Omental fat pad (tissue), 4 donors: Measurements from ENCODE around the gene ELL2. TPM values are rescaled to one million over a fixed set of nuclear protein-coding genes. Genes with fewer than 3 reads are reported as not detected.

Source experiments
- ATAC-seq: fragments of 150-250 bp; one replicate; pipeline ENCODE4 v1.9.1; 2016; ENCODE audit warnings: mild to moderate bottlenecking, moderate library complexity; ENCODE audit not compliant: low FRiP score
- DNase-seq: peaks from one replicate; pipeline ENCODE4 v3.0.0-alpha.2; 2019; ENCODE audit warnings: low spot score
- total RNA-seq, 4 donors: library from RNA; depleted of rRNA; stranded (reverse); fragments of >200 nt; gene quantifications; one replicate each; pipeline ENCODE4 v1.1.0, GENCODE V29; 2016
- TF ChIP-seq, protein P1 (sequence below), 3 donors: fragments of 450-650 bp; IDR thresholded peaks; one replicate each; pipeline ENCODE4 v1.5.1; 2016 to 2017; ENCODE audit warnings: antibody characterized with exemption in 3 of 3, mild to moderate bottlenecking in 3 of 3, moderate library complexity in 2 of 3

Gene ELL2
- total RNA-seq, 4 donors from 2014 or later = 64.3 to 318 (median 121) TPM

DNA sequence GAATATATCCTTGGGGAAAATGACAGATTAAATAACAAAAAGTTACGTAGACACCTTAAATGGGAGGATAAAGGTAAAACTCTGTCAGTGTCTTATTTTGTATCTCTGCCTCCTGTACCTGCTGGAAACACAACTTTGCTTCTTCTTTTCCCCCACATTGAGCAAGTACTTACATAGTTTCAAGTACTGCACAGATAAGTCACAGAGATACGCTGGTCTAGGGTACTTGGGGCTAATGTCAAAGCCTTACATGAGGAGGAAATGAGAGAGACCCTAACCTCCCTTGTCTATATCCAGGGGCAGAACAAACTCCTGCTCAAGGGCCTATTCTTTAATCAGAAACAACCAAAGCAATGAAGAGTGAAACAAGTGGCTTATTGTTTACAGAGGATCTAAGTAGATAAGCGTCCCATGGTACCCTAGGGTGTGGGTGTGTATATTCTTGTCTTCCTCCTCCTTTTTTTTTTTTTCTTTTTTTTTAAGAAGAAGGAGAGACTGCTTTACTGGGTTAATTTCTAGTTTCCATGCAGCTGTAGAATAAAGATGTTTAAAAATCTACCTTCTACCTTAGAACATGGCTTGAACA lies 43.1 kb downstream of the ELL2 start:
- TF ChIP-seq, protein P1, sequence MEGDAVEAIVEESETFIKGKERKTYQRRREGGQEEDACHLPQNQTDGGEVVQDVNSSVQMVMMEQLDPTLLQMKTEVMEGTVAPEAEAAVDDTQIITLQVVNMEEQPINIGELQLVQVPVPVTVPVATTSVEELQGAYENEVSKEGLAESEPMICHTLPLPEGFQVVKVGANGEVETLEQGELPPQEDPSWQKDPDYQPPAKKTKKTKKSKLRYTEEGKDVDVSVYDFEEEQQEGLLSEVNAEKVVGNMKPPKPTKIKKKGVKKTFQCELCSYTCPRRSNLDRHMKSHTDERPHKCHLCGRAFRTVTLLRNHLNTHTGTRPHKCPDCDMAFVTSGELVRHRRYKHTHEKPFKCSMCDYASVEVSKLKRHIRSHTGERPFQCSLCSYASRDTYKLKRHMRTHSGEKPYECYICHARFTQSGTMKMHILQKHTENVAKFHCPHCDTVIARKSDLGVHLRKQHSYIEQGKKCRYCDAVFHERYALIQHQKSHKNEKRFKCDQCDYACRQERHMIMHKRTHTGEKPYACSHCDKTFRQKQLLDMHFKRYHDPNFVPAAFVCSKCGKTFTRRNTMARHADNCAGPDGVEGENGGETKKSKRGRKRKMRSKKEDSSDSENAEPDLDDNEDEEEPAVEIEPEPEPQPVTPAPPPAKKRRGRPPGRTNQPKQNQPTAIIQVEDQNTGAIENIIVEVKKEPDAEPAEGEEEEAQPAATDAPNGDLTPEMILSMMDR (IDR thresholded peaks at IDR 0.05) = no peak
- ATAC-seq (no peak), DNase-seq (no peak)

DNA sequence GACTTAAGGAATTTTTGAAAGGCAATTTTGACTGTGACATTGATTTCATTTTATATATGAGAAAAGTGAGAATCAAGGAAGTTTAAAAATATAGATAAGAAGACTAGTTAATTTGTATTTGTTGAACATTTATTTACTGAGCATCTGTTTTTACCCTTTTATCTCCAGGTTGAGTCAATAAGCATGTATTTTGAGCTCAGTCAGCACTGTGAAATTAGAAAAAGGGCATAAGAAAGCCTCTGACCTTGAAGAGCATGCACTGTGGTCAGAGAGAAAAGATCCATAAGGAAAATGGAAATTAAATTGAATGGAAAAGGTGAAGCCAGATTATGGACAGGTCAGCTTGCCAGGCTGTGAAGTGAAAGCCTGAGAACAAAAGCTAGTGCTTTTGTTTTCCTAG lies 44.4 kb downstream of the ELL2 start:
- TF ChIP-seq, protein P1 (IDR thresholded peaks at IDR 0.05) = no peak
- ATAC-seq = no peak
- DNase-seq = no peak

DNA sequence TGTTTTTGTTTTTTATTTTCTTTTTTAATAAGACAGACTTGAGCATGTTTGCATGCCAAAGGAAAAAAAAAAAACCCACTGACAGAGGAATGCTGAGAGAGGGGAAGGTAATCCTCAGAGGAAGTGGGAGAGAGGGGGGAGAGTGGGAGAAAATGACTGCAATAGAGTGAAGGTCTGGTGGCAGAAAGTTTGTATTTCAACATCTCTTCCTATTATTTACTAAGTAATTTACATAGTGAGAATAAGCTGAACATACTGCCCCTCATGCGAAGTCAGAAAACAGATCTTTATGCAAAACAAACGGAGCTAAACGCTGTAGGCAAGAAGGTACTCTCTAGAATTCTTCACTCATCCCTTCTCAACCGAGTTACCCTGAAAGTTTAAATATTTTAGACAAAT lies 45.0 kb downstream of the ELL2 start:
- DNase-seq (no peak), ATAC-seq (no peak)
- TF ChIP-seq, protein P1 (IDR thresholded peaks at IDR 0.05) = no peak

DNA sequence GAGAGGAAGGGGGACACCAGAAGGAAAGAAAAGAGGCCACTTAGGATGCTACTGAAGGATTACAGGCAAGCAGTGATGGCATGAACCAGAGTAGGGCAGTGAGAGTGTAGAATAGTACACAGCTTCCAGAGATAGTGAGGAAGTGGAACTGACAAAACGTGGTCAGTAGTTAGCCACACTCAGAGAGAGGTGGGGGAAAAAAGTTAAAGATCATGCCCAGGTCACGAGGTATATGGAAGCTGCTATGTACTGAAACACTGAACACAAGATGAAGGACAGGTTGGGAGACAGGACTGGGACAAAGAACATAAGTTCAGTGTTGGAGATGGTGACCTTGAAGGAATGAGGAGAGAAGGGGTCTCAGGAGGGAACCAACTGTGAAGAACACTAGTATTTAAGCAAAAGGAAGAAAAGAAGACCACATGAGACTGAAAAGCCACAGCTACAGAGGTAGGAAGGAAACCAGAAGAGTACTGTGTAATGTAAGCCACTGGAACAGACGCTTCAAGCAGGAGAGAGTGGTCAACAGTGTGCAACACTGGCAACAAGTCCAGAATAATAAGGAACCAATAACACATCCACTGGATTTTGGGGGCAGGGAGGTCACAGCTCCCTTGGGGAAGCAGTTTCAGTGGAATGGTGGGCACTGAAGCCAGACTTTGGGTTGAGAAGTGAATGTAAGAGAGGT lies 45.5 kb downstream of the ELL2 start:
- DNase-seq (no peak), ATAC-seq (no peak)
- TF ChIP-seq, protein P1 (IDR thresholded peaks at IDR 0.05) = no peak

DNA sequence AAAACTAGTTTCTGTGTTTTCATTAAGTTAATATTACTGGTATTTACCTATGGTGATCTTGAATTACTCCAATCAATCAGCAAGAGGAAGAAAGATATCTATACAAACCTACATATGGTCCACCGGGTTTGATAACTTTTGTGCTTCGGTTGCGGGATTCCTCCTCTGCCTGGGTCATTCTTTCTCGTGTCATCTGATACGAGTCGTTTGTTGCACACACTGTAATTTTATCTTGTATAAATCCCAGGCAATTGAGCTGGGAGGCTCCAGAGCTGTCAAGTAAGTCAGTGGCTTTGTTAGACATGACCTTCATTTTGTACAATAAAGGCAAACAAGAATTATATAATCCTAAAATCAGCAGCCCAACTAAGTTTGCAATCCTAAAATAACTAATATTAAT lies 48.0 kb downstream of the ELL2 start:
- DNase-seq = no peak
- TF ChIP-seq, protein P1 (IDR thresholded peaks at IDR 0.05) = no peak
- no peak for ATAC-seq

DNA sequence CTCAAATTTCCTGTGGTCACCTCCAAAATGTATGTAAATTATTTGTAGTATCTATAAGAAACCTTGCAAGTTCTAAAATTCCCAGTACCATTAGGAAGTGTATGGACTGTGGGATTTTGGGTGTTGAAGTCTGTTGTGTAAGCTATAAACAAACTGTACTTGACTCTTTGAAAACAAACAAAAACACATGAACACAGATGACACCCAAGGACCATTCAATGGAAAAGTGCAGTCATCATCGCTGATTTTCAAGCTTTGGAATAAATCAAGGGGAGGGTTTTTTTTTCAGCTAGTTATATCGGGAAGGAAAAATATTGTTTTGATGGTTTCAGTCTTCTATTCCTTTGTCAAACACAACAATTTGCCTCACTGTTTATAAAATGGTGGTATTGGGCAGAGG lies 49.6 kb downstream of the ELL2 start:
- ATAC-seq (no peak), DNase-seq (no peak)
- TF ChIP-seq, protein P1 (IDR thresholded peaks at IDR 0.05) = no peak

DNA sequence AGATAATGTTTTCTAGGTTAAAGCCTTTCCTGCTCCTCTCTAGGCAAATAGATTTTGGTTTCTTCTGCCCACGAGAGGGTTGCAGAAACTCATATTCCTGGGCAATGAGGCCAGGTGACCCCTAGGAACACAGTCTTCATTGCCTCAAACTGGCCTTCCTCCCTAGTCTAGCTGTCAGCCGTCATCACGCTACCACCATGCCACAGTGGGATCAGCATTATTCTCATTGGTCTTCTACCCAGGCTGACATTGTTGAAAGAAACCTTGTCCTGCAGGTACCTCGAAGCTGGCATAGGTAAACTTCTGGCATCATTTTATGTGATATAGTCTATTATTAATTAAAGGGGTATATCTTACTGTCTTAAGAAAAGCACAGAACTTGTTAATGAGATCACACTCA lies 51.1 kb downstream of the ELL2 start:
- no peak for DNase-seq
- no peak for ATAC-seq
- TF ChIP-seq, protein P1 (IDR thresholded peaks at IDR 0.05) = no peak
